Naive thymus-derived CD8-positive, alpha-beta T cell (primary cell): ENCODE data around the gene SCEL. TPM values are rescaled to one million over a fixed set of nuclear protein-coding genes. Genes with fewer than 3 reads are reported as not detected.
"Not testable (repeated sequence)": the region's sequence is repeated elsewhere in the genome, so short reads cannot be mapped to it uniquely, and the experiment has no call there.

Experiments used
- ATAC-seq, 2 donors: fragments of 150-1000 bp; cut with Tn5 transposase in 1 of 2; sonication (Bioruptor Pico), chemical (Tn5 transposase) in 1 of 2; 1 replicate in 1 of 2; 2 replicates in 1 of 2; pipeline ENCODE4 v1.10.0; 2021; ENCODE audit warnings: mild to moderate bottlenecking in 2 of 2, moderate library complexity in 2 of 2
- POLR2A ChIA-PET: fragments of 350-600 bp; sonication (Branson Sonifier 250); formaldehyde crosslinking; loops from one replicate; lab custom pipeline; 2021; ENCODE audit warnings: antibody characterized with exemption; lab: Charles Lee
- DNase-seq, 10 donors: peaks; one replicate each; pipeline versions ENCODE4 v3.0.0 to v3.0.0-alpha.2; 2020 to 2022
- H3K27ac Mint-ChIP-seq, 10 donors: one replicate each; pipeline ENCODE4 v1.8.0; 2020 to 2022; ENCODE audit warnings: mild to moderate bottlenecking in 10 of 10, mixed read lengths in 10 of 10, moderate library complexity in 4 of 10, inconsistent platforms in 1 of 10
- H3K27me3 Mint-ChIP-seq, 5 donors: one replicate each; pipeline ENCODE4 v1.8.0; 2021 to 2022; ENCODE audit warnings: mixed read lengths in 5 of 5
- H3K36me3 Mint-ChIP-seq, 3 donors: one replicate each; pipeline ENCODE4 v1.8.0; 2020 to 2022; ENCODE audit warnings: mixed read lengths in 3 of 3, mild to moderate bottlenecking in 2 of 3, inconsistent platforms in 1 of 3
- H3K4me1 Mint-ChIP-seq, 4 donors: one replicate each; pipeline ENCODE4 v1.8.0; 2021 to 2022; ENCODE audit warnings: mixed read lengths in 4 of 4
- H3K4me3 Mint-ChIP-seq, 10 donors: one replicate each; pipeline ENCODE4 v1.8.0; 2020 to 2022; ENCODE audit warnings: mild to moderate bottlenecking in 10 of 10, mixed read lengths in 10 of 10, moderate library complexity in 6 of 10, inconsistent platforms in 1 of 10
- H3K9me3 Mint-ChIP-seq, 9 donors: one replicate each; pipeline ENCODE4 v1.8.0; 2020 to 2022; ENCODE audit warnings: mixed read lengths in 9 of 9, mild to moderate bottlenecking in 3 of 9, inconsistent platforms in 1 of 9, moderate library complexity in 1 of 9
- polyA plus RNA-seq, 3 donors: library from polyadenylated mRNA; unstranded; fragments of 300-500 nt; fragmentation: Illumina TruSeq; gene quantifications; one replicate each; pipeline ENCODE4 v1.2.3, GENCODE V29; 2021
- total RNA-seq, 8 experiments: library from RNA in 2 of 8; stranded (reverse) in 2 of 8; gene quantifications; one replicate each; pipeline ENCODE4 v1.2.3 and lab custom pipeline; 2021 to 2026

SCEL gene
- total and polyA plus RNA-seq, 5 experiments from 2014 or later, result not detected

DNA sequence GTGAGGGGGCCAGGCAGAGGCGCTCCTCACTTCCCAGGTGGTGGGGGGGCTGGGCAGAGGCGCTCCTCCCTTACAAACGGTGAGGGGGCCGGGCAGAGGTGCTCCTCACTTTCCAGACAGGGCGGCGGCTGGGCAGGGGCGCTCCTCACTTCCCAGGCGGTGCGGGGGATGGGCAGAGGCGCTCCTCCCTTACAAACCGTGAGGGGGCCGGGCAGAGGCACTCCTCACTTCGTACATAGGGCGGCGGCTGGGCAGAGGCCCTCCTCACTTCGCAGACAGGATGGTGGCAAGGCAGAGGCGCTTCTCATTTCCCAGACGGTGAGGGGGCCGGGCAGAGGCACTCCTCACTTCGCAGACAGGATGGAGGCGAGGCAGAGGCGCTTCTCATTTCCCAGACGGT lies 124.5 kb downstream of the SCEL start:
- H3K27me3 Mint-ChIP-seq, H3K27ac Mint-ChIP-seq, H3K9me3 Mint-ChIP-seq, POLR2A ChIA-PET, DNase-seq, H3K36me3 Mint-ChIP-seq, H3K4me3 Mint-ChIP-seq, ATAC-seq, H3K4me1 Mint-ChIP-seq: not testable (repeated sequence)

GRCh38 chr13:77660841-77661250 lies 125.3 kb downstream of the SCEL start:
- no peak for ATAC-seq
- Mint-ChIP-seq H3K36me3 (no peaks in the 10 kb centered on the region), H3K4me3 (no peak overlapping the region), H3K27me3 (peaks cover 0 to 4% (median 0%) of the 10 kb centered on the region in 5 donors), H3K9me3 (peaks cover 0 to 2% (median 0%) of the 10 kb centered on the region in 9 donors), H3K27ac (no peak overlapping the region), H3K4me1 (no peaks in the 10 kb centered on the region)
- no peak for DNase-seq
- POLR2A ChIA-PET, result no interaction called here

GRCh38 chr13:77662301-77662700 lies 126.8 kb downstream of the SCEL start:
- DNase-seq, POLR2A ChIA-PET: not testable (repeated sequence)

DNA sequence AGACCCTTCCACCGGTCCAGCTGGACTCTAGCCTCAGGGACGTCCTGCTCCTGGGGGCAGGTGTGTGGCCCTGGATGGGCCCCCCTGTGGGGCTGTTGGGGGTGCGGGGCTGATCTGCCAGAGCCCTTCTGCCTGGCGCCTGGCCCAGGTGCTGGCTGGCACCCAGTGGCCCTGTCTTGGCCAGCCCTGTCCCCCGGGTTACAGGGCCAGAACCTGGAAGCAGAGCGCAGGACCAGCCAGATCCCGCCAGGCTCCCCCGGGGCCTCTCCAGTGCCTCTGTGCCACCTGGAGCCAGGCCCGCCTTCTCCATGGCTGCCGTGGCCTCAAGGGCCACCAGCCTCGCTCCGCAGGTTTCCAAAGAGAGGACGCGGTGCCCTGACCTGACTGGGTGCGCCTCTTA lies 127.3 kb downstream of the SCEL start:
- not testable (repeated sequence) for ATAC-seq, H3K4me3 Mint-ChIP-seq

More at GRCh38 chr13:77662301-77662700, 126.8 kb downstream of the SCEL start:
- H3K27me3 Mint-ChIP-seq, result peaks cover 0 to 15% (median 7%) of the 10 kb centered on the region in 5 donors
- H3K4me3 Mint-ChIP-seq, H3K4me1 Mint-ChIP-seq, H3K9me3 Mint-ChIP-seq, H3K36me3 Mint-ChIP-seq, H3K27ac Mint-ChIP-seq, ATAC-seq: not testable (repeated sequence)

DNA sequence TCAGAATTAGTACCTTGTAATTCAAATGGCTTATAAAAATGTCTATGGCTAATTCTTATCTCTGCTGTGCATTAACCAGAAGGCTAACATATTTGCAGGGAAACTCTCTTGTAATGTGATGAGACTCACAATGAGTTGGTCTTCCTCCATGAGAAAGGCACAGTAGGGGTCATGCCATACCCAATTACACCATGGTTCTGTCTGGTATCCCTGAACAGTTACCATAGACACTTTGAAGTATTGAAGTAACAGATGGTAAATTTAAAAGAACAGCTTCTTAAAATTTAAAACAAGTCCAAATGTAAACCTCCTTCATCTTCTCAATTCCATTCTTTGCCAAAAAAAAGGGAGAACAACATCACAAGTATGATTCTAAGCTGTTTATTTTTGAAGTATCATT lies 139.3 kb downstream of the SCEL start:
- H3K27me3 Mint-ChIP-seq, result peaks cover 24 to 80% (median 40%) of the 10 kb centered on the region in 5 donors

More for the DNA sequence above, 127.3 kb downstream of the SCEL start:
- POLR2A ChIA-PET, H3K36me3 Mint-ChIP-seq, H3K9me3 Mint-ChIP-seq, H3K27ac Mint-ChIP-seq, H3K4me1 Mint-ChIP-seq, DNase-seq: not testable (repeated sequence)
- peaks cover 0 to 18% (median 10%) of the 10 kb centered on the region in 5 donors for H3K27me3 Mint-ChIP-seq

DNA sequence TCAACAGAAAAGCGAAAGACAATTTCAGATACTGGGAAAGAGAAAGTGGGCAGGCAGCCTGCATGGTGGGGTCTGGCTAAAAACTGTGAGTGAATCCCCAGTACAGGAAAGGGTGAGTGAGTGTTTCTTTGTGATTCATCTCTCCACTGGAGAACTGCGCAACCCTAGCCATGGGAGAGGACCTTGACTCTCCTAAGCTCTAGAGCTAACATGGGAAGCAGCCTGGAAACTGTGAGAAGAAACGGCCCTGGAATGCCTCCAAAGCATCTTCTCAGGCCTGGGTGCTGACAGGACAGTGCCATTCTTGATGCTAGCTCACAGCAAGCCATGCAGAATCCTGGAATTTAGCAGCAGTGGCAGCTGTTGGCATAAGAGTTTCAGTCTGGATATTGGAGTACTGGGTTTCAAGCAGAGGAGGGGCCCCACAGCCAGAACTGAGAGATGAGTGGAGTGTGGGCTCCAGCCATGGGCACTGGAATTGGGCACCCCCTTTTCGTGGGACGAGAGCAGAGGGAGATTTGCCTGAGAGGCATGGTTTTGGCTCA lies 143.3 kb downstream of the SCEL start:
- Mint-ChIP-seq H3K4me1 (no peaks in the 10 kb centered on the region), H3K9me3 (peaks cover 0 to 6% (median 0%) of the 10 kb centered on the region in 9 donors), H3K27ac (no peak overlapping the region), H3K27me3 (peaks cover 7 to 53% (median 23%) of the 10 kb centered on the region in 5 donors), H3K36me3 (no peaks in the 10 kb centered on the region), H3K4me3 (no peak overlapping the region)
- POLR2A ChIA-PET, result no interaction called here
- DNase-seq (no peak), ATAC-seq (no peak)

More for the DNA sequence above, 139.3 kb downstream of the SCEL start:
- no peak overlapping the region for H3K4me3 Mint-ChIP-seq
- no peak for DNase-seq
- peaks cover 0 to 16% (median 3%) of the 10 kb centered on the region in 9 donors for H3K9me3 Mint-ChIP-seq
- no peaks in the 10 kb centered on the region for H3K4me1 Mint-ChIP-seq
- no peak for ATAC-seq
- no peak overlapping the region for H3K27ac Mint-ChIP-seq
- H3K36me3 Mint-ChIP-seq, result no peaks in the 10 kb centered on the region
- POLR2A ChIA-PET, result no interaction called here

DNA sequence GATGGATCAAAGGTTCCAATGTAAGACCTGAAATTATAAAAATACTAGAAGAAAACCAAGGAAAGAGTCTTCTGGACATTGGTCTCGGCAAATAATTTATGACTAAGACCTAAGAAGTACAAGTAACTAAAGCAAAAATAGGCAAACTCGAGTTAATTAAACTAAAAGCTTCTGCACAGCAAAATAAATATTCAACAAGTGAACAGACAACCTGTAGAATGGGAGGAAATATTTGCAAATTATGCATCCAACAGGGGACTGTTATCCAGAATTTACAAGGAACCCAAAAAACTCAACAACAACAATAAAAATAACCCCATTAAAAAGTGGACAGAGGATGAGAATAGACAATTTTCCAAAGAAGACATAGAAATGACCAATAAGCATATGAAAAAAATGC lies 152.3 kb downstream of the SCEL start:
- H3K4me3 Mint-ChIP-seq, result no peak overlapping the region

DNA sequence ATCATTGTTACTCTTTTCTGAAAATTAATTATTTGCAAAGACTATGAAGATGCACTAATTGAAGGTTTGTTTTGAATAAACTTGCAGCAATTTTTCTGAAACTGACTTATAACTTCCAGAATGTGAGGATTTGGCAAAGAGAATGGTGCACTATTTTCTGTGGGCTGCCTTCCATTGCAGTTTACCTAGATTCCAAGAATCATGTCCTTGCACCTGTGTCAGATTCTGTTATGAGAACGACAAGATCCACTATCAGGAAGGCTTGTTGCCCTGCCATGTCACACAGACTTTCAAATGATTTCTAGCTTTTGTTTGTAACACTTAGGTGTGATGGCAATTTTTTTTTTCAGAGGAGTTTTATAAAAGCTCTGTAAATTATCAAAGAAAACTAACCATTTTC lies 156.4 kb downstream of the SCEL start:
- Mint-ChIP-seq H3K9me3 (peaks cover 0 to 7% (median 3%) of the 10 kb centered on the region in 9 donors), H3K36me3 (no peaks in the 10 kb centered on the region), H3K27ac (no peak overlapping the region), H3K4me3 (no peak overlapping the region), H3K27me3 (no peaks in the 10 kb centered on the region), H3K4me1 (peaks cover 6 to 17% (median 13%) of the 10 kb centered on the region in 4 donors)
- no peak for DNase-seq
- POLR2A ChIA-PET, result no interaction called here
- ATAC-seq, result no peak

More for the DNA sequence above, 152.3 kb downstream of the SCEL start:
- Mint-ChIP-seq H3K9me3 (peaks cover 0 to 15% (median 11%) of the 10 kb centered on the region in 9 donors), H3K4me1 (no peaks in the 10 kb centered on the region), H3K27ac (no peak overlapping the region), H3K36me3 (no peaks in the 10 kb centered on the region), H3K27me3 (peaks cover 0 to 1% (median 0%) of the 10 kb centered on the region in 5 donors)
- ATAC-seq (no peak), DNase-seq (no peak)
- POLR2A ChIA-PET, result no interaction called here

DNA sequence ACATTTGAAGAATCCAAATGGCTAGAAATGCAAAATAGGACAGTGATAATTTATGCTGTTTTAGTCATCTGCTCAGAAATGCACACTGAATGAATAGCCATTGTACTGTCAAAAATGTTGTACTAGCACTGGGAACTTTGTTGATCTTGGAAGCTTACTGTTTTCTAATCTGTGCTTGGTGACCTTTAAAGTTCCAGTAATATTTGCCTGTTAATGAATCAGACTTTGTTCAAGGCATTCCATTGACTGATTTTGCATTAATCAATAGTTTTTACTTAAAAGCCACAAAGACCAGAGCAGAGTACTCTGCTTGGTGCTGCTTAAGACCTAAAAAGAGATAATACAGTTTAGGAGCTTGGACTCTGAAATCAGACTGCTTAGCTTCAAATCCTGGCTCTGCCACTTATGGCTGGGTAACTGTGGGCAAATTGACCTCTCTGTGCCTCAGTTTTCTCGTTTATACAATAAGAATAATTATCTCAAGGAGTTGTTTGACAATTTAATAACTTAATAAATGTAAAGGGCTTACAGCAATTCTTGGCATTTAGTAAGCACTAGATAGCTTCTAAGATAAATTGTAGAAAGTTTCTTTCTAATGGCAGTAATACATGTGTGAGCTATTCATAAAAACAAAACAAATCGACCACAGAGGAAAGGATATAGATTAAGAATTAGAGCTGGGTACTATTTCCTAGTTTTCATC lies 157.4 kb downstream of the SCEL start:
- ATAC-seq (no peak), DNase-seq (no peak)
- no peak overlapping the region for H3K4me3 Mint-ChIP-seq
- H3K36me3 Mint-ChIP-seq, result no peaks in the 10 kb centered on the region
- H3K27ac Mint-ChIP-seq, result no peak overlapping the region
- no peaks in the 10 kb centered on the region for H3K9me3 Mint-ChIP-seq
- POLR2A ChIA-PET, result no interaction called here
- H3K4me1 Mint-ChIP-seq, result peaks cover 6 to 21% (median 16%) of the 10 kb centered on the region in 4 donors
- H3K27me3 Mint-ChIP-seq, result no peaks in the 10 kb centered on the region

DNA sequence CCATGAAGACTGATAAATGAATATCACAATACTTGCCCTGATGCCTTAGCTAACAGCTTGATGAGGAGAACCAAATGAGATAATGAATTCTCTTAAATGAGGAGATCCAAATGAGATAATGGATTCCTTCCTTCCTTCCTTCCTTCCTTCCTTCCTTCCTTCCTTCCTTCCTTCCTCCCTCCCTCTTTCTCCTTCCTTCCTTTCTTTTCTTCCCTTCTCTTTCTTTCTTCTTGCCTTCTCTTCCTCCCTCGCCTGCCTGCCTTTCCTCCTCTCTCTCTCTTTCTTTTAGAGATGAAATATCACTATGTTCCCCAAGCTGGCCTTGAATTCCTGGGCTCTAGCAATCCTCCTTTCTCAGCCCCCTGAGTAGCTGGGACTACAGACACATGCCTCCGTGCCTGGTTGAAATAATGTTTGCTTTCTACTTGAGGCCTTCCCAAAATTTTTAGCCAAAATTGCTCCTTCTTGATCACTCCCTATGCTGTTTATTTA lies 158.0 kb downstream of the SCEL start:
- no peaks in the 10 kb centered on the region for H3K27me3 Mint-ChIP-seq
- peak overlapping the region in 1 of 10 donors; percentile 41 for H3K27ac Mint-ChIP-seq
- ATAC-seq (no peak), DNase-seq (no peak)
- no peaks in the 10 kb centered on the region for H3K36me3 Mint-ChIP-seq
- POLR2A ChIA-PET, result no interaction called here
- H3K4me1 Mint-ChIP-seq, result peaks cover 6 to 21% (median 16%) of the 10 kb centered on the region in 4 donors
- no peaks in the 10 kb centered on the region for H3K9me3 Mint-ChIP-seq
- no peak overlapping the region for H3K4me3 Mint-ChIP-seq

Other genes starting within 250 kb of the SCEL start
- gene MYCBP2, start 208.6 kb upstream of the SCEL start, total RNA-seq, result 100 to 1,000 TPM; 167 to 174 TPM
- gene MYCBP2, start 208.6 kb upstream of the SCEL start, polyA plus RNA-seq, result 10 to 100 TPM; 24.2 to 41.4 (median 40.5) TPM
- 10 to 100 TPM; 52.7 to 61.4 TPM for gene SLAIN1, start 162.0 kb downstream of the SCEL start, total RNA-seq
- gene SLAIN1, start 162.0 kb downstream of the SCEL start, polyA plus RNA-seq, result 10 to 100 TPM; 25.8 to 51.7 (median 48.4) TPM